ENCODE data around the gene ADCY1. TPM values are rescaled to one million over a fixed set of nuclear protein-coding genes. Genes with fewer than 3 reads are reported as not detected.

The ADCY1 gene
- polyA plus RNA-seq, 3 donors, result 1.1 to 2.7 (median 1.2) TPM

DNA sequence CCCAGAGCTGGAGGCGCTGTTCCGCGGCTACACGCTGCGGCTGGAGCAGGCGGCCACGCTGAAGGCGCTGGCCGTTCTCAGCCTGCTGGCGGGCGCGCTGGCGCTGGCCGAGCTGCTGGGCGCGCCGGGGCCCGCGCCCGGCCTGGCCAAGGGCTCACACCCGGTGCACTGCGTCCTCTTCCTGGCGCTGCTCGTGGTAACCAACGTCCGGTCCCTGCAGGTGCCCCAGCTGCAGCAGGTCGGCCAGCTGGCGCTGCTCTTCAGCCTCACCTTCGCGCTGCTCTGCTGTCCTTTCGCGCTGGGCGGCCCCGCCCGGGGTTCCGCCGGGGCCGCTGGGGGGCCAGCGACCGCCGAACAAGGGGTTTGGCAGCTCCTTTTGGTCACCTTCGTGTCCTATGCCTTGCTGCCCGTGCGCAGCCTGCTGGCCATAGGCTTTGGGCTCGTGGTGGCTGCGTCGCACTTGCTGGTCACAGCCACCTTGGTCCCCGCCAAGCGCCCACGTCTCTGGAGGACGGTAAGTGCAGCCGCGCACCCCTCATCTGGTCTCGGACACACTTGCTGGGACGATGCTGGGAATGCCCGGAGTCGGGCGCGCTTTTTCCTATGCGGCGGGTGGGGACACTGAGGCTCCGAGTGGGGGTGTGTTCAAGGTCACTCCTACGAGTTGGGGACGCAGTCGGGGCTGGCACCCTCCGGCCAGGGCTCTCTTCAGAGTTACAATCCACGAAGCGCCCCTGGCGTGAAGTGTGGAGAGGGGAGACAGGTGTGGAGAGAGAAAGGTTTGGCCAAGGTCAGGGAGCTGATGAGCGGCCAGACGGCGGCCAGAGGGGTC, 717 bp downstream of the ADCY1 start:
- 1% methylated on average over 46 to 72 of the region's 72 CpGs for WGBS, 3 donors
- no peak overlapping the region for H3K27ac ChIP-seq (ENCODE audit: low read depth, low read length)

DNA sequence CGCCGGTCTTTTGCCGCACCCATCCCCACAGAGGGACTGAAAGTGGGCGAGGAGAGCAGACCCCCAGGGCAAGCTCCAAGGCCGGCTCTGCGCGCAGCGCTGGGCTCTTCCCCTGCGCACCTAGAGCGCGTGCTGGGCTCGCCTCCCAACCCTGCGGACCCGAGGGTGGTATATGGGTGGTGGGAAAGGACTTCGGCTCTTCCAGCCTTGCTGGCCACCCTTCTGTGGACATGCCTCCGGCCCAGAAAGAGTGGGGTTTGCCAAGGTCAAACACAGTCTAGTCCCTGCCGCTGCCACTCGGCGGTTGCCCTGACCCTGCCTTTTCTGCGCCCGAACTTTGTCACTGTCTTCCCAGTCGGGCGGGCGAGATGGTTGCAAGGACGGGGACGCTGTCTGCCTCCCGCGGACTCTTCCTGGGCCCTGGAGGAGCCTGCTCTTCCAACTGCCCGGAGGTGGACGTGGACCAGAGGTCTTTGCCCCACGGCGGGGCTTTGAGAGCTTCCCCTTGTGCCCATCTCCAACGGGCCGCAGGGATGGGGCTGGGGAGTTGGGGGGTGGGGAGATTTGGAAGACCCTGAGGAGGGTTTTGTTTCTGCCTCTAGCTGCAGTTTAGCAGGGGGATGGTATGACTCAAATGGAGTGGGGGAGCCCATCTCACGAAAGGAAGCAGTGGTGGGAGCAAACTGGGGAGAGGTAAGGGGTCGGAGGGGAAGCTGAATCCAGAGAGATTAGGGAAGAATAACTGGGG, 1.5 kb downstream of the ADCY1 start:
- WGBS, 3 donors, result 13 to 15% (median 13%) methylated on average over 35 to 36 of the region's 36 CpGs
- H3K27ac ChIP-seq (ENCODE audit: low read depth, low read length), result no peak overlapping the region

DNA sequence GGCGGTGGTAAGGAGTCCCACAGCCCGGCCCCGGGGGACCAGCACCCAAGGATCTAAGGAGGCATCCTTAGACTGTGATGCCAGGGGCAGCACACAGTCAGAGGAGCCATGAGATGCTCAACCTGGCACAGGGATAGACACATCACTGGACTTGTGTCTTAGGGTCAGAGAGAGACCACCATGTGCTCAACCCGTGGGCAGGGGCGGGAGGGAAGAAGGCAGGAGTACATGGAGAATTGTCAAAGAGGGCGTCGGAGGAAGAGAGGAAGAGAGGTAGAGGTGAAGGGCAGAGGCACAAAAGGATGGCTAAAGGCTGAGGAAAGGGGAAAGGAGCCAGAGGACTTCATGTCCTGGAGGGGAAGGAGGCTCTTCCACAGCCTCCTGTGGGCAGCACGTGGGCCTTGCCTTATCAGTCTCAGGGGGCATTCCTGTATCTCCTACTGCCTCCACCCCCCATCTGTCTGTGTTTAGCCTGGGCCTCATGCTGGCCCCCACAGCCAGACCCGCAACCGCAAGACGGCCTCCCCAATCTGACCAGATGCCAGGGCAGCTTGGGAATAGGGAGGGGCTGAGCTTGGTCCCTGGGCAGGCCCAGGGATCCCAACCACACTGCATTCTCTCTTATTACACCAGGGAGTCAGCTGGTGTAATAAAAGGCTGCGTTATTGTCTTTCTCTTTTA, 2.2 kb downstream of the ADCY1 start:
- no peak overlapping the region for H3K27ac ChIP-seq (ENCODE audit: low read depth, low read length)
- WGBS, 3 donors, result 77 to 80% (median 78%) methylated on average over 12 of the region's 12 CpGs

DNA sequence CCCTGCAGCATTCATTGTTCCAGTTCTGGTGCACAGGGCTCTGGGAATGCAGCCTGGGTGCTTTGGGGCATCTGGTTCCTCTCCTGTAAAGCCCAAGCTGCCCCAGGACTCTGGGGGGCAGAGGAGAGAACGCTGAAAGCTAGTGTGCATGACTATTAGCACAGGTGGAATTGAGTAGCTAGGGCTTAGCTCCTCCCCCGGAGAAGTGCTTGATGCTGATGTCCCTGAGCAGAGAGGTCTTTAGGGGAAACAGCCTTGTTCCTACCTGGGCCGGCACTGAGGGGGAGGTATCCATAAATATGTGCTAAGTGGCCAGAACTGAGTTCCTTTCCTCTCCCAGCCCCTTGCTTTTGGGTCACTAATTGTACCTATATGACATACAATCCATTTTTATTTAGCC, 3.9 kb downstream of the ADCY1 start:
- no peak overlapping the region for H3K27ac ChIP-seq (ENCODE audit: low read depth, low read length)
- WGBS, 3 donors, result 80 to 83% (median 82%) methylated on average over 3 of the region's 3 CpGs

DNA sequence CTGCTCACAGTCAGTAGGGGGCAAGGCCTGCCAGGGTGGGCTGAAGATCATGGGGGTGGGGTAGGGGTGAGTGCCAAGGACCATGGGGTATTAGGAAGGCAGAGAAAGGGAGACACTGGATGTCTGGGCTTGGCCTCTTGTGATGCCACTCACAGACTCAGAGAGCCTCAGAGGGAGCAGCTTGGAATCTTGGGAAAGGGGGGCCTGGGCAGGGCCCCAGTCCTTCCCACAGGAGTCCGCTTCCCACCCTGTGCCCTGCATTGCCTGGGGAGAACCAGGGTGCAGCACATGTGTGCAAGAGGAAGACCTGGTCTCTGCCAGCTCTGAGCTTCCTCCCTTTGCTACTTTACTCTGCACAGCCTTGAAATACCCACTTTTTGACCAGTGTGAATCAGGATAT, 4.3 kb downstream of the ADCY1 start:
- 88 to 100% (median 94%) methylated on average over 1 of the region's 1 CpG for WGBS, 3 donors
- no peak overlapping the region for H3K27ac ChIP-seq (ENCODE audit: low read depth, low read length)

DNA sequence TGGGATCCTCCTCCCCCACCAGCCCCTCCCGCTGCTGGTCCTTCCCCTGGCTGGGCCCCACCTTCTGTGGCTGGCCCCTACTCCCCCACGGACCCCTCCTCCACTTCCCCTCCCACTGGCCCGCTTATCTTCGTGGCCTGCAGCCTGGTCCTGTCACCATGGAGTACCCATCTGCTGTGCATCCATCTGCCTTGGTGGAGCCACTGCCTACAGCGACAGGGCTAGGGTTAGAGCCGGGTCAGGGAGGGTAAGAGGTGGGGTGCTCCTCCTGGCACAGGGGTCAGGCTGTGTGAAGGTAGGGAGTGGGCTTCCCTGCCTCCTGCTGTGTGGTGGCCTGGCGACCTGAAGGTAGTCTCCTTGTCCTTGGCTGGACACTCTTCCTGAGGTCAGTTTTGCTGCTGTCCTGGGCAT, 5.2 kb downstream of the ADCY1 start:
- H3K27ac ChIP-seq (ENCODE audit: low read depth, low read length), result no peak overlapping the region
- 58 to 75% (median 68%) methylated on average over 7 of the region's 7 CpGs for WGBS, 3 donors

DNA sequence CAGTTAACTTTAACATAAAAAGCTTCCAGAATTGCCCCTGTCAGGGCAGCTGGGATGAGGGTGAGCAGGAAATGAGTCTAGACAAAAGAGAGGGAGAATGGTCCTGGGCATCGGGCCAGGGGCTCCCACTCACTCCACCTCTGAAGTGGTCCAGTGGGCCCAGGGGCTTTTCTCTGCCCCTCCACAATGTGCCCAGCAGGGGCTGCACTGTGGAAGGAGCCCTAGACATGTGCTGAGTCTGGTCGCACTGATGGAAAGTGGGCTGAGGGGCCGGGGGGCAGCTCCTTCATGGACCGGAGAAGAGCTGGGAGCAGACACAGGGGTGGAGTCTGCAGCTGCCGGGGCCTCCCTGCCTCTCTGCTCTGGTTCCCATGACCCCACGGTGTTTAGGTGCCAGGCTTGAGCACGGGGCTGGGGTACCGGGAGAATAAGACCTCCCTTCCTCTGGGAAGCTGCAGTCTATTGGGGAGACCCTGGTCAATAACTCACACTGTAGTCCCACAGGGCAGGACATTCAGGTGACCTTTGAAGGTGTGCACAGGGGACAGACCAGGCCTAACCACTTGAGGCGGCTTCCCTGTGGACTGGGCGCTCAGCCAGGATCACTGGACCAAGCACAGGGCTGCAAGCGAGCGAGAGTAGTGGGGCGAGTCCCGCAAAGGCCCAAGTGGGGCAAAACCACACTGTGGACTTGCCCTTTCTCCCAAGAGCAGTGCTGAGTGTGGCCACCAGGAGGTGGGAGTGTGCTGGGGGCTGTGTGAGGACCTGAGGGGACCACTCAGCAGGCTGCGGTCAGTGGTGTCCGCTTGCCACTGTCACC, 6.1 kb downstream of the ADCY1 start:
- WGBS, 3 donors, result 80 to 86% (median 83%) methylated on average over 16 of the region's 16 CpGs
- no peak overlapping the region for H3K27ac ChIP-seq (ENCODE audit: low read depth, low read length)

DNA sequence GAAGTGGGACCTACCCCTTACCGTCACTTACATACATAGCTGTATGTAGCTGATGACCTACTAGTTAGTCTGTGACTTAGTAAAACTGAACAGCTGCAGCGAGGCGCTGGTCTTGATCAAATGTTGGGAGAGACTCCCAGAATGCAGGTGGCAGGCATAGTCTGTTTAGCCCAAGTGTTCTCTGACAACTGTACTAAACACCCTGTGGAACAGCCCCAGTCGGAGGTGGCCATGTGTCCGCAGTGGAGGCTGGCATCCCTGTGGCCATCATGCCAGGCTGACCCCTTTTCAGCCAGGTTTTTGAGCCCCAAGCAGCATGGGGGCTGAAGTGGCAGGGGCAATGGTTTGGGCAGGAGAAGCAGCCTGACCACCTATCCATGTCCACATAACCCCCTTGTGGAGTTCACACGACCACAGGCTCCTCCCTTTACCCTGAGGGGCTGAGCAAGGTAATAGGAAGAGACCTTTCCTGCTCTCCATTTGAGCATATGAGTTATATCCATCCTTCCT, 7.2 kb downstream of the ADCY1 start:
- no peak overlapping the region for H3K27ac ChIP-seq (ENCODE audit: low read depth, low read length)
- 73 to 86% (median 84%) methylated on average over 6 of the region's 6 CpGs for WGBS, 3 donors

DNA sequence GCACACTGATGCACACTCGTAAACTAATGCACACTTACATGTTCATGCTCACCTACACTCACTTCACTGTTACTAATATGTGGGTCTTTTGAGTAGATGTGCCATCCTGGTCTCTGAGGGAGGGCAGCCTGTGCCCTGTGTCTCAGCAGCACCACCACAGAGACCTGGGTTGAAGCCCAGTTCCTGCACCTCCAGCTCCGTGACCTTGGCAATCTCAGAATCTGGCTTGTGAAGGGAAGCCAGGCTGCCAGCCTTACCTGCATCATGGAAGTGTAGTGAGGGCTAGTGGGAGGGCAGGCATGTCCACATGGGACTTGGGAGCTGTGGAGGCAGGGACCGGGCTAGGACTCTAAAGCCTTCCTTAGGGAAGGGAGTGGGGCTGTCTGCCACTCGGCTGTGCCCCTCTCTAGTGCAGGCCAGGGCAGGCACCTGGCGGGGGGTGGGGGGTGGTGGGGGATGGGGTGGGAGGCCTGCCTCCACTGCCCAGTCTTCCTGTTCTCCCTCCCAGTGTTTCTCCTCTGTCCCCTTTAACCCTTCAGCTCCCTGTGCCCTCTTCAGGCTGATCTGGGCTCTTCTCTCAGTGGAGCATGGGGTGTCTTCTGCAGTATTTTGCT, 8.1 kb downstream of the ADCY1 start:
- WGBS, 3 donors, result 51 to 78% (median 78%) methylated on average over 4 to 5 of the region's 5 CpGs
- no peak overlapping the region for H3K27ac ChIP-seq (ENCODE audit: low read depth, low read length)

DNA sequence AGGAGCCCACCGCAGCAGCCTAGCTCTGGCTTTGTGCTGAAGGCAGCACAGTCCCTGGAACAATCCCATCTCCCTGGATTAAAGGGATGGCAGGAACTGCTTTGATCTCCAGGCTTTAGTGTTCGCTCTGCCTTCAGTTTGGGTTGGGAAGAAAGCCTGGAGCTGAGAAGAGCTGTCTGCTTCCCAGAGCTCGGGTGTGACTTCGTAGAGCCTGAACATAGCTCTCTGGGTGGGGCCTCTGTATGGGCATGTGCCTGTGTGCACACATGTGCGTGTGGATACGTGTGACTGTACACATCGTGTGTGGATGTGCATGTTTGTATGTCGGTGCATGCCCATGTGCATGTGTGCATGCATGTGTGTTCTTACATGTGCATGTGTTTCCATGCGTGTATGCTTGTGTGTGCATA, 8.7 kb downstream of the ADCY1 start:
- WGBS, 3 donors, result 61 to 77% (median 71%) methylated on average over 9 of the region's 9 CpGs

DNA sequence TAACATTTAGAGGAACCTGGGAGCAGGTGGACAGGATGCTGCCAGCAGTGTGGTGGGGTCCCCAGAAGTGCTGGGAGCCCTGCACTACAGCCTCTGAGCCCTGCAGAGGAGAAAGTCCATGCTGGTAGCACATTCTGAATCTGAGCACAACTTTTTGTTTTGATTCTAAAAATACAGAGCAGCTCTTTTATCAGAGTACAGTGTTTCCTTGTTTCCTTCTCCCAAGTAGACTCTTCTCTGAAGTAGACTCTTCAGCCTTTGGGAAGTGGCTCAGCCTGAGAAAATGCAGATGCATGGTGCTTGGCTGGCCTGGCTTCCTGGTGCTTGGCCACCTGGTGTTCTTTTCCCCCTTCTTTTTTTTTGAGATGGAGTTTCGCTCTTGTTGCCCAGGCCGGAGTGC, 9.1 kb downstream of the ADCY1 start:
- WGBS, 3 donors, result 73 to 97% (median 78%) methylated on average over 2 of the region's 2 CpGs
- no peak overlapping the region for H3K27ac ChIP-seq (ENCODE audit: low read depth, low read length)

More for the DNA sequence above, 8.7 kb downstream of the ADCY1 start:
- no peak overlapping the region for H3K27ac ChIP-seq (ENCODE audit: low read depth, low read length)

DNA sequence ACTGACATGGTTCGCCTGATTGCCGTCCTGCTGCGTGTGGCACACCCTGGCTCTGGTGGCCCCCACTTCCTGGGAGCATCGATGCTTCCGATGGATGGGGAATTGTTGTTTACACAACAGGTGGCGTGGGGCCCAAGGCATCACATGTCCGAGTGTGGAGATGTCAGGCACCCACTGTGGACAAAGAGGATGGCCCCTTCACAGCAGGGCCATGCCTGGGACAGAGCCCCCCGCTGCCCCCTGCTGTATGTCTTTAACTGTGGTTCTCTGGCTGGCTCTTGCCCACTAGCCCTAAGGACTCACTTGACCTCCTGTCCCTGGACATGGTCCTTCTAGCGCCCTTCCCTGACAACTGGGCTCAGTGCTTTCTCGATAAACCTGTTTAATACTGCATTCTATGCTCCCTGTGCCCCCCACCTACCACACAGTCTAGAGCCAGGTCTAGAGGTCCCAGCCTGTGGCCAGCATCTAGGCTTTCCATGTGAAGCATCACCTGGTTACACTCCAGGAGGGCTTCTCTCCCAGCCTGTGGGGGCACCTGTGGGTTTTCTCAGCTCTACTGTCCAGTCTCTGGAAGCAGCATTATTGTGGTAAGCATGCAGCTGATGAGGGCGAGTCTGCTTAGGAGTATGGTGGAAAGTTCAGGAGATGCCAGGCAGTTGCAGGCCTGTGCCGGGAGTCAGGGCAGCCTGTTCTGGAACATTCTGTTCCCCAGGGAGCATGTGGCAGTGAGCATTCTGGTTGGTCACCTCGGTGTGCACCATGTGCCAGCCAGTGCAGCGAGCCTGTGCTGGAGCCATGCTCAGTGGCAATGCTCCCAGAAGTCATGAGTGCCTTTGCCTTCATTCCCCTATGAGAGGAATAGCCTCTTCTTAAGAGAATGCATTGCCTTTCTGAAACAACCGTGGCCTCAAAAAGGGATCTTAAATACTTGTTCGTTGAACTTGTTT, 10.4 kb downstream of the ADCY1 start:
- H3K27ac ChIP-seq (ENCODE audit: low read depth, low read length), result no peak overlapping the region
- WGBS, 3 donors, result 88 to 90% (median 90%) methylated on average over 16 of the region's 16 CpGs

DNA sequence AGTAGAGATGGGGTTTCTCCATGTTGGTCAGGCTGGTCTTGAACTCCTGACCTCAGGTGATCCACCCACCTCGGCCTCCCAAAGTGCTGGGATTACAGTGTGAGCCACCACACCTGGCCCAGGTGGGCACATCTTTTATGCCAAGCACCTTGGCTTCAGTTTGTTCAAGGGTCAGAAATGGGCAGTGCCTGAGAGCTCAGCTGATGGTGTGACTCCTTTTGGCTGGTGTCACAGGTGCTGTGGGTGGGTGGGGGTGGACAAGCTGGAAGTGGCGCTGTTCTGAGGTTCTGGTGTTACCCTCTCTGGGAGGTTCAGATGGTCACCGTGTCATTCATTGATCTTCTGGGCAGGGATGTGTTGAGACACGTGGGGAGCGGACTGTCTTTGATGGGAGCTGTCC, 11.5 kb downstream of the ADCY1 start:
- 82 to 89% (median 86%) methylated on average over 5 of the region's 5 CpGs for WGBS, 3 donors
- no peak overlapping the region for H3K27ac ChIP-seq (ENCODE audit: low read depth, low read length)

DNA sequence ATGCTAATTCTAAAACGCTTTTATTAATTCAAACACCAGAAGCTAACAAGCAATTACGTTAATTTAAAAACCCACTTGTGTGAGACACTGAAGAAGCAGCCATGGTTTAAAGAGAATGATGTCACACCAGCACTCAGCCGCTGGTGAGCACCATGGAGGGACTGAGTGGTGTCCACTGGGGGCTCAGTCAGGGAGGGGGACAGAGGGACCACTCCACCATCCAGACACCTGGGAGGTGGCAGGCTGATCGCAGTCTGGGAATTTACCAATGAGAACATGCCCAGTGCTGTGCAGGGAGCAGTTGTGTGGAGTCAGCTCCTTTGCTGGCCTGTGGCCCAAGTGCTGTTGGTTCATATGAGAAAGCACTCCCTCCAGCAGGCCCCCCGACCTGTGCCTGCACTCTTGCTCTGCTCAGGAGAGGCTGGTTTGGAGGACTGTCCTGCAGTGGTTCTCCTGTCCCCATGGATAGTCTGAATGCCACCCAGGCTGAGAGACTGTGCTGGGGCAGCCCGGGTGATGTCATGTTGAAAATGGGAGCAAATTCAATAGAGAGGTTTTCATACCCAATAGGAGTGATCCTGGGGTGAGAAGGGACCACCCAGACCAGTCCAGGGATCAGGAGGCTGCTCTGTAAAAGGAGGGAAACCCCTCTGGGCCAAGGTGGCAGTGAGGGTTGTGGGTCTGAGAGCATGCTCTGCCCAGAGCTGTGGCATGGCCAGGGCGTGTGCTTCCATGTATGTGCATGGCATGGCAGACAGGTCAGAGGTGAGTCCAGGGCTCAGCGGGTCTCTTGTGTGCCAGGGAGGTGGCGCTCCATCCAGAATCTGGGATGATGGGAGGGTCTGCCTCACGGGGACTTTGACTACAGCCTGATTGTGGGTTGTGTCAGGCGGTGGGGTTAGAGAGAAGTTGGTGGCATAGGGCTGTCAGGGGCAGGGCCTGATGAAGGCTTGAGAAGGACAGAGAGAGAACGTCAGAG, 12.7 kb downstream of the ADCY1 start:
- WGBS, 3 donors, result 88 to 90% (median 89%) methylated on average over 12 of the region's 12 CpGs
- no peak overlapping the region for H3K27ac ChIP-seq (ENCODE audit: low read depth, low read length)

DNA sequence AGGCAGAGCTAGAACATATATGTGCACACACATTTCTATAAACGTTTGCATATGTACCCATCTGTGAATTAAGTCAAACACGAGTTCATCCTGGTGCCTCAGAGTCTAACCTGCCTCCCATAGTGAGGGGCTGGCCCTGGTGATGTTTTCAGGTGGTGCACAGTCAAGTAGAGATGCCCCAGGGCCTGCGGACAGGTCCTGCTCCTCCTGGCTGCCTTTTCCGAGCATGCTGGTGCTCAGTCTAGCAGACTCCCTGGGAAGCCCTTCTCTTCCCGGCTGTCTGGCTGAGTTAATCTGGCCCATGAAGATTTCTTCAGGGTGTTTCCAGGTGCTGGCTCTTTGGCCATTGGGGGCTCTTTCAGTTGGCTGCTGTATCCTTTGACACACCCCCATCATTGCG, 14.3 kb downstream of the ADCY1 start:
- H3K27ac ChIP-seq (ENCODE audit: low read depth, low read length), result no peak overlapping the region
- WGBS, 3 donors, result 86 to 91% (median 88%) methylated on average over 6 of the region's 6 CpGs

DNA sequence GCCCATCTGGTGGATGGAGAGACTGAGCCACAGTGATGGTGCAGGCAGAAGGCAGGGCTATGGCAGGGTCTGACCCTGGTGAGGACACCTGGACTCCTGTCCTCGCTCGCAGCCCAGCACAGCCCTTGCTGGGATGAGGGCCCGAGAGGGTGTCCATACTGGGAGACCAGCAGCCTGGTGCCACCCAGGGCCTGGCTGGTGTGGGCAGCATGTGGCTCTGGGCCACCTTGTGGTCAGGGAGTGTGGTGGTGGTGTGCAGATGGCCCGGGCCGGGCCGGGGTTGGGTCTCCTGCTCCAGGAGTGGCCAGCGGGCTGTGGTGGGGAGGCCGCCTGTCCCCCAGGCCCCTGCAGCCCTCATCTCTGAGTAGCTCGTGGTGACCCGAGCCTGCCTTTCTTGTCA, 14.9 kb downstream of the ADCY1 start:
- WGBS, 3 donors, result 87 to 100% (median 94%) methylated on average over 7 to 10 of the region's 10 CpGs

More for the DNA sequence above, 14.9 kb downstream of the ADCY1 start:
- no peak overlapping the region for H3K27ac ChIP-seq (ENCODE audit: low read depth, low read length)
